Stimulated activated CD4-positive, alpha-beta T cell treated with anti-CD3 and anti-CD28 coated beads, Interleukin-1b, Interleukin-23, amount 100 ng/mL, for 24 hours (primary cell): Measurements from ENCODE around the gene ANK3.

Experiments used
- DNase-seq, 4 experiments: peaks; one replicate each; pipeline ENCODE4 v3.0.0-alpha.2; 2020; ENCODE audit warnings: low read depth in 4 of 4, low spot score in 1 of 4

Gene ANK3

DNA sequence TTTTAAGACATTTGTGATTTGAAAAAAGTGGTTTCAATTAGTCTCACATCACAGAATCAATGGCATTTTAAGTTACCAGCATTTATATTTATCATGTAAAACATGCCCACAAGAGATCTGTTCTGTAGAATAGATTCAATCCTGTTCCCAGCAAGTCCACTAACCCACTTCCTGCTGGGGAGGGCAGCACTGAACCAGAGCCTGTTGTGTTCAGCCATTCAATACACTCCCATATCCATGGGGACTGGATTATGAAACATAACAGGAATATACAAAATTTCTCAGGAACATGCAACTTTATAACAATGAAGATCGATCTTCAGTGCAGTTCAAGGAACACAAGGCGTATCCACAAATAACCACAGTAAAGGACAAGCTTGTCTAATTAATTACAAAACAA is 24.4 kb upstream of the ANK3 start:
- no peak for DNase-seq

DNA sequence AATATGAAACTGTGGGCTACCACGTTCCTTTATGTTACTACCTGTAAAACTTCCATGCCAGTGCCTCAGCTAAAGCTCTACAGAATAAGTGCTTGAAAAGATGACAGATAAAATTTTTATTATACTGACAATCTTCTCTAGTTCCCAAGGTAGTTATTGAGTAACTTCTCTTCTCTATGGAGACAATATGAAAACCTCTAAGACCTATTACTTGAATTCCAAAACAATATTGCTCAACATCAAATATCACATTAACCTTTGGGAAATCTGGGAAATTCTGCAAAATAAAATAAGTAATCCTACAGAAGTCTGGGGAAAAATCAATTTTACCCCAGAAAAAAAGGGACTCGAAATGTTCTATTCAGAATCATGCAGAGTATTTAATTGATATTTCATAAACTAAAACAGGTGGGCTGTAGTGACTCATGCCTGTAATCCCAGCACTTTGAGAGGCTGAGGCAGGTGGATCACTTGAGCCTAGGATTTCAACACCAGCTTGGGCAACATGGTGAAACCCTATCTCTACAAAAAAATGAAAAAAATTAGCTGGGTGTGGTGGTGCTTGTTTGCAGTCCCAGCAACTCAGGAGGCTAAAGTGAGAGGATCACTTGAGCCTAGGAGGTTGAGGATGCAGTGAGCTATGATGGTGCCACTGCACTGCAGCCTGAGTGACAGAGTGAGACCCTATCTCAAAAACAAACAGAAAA is 23.8 kb upstream of the ANK3 start:
- DNase-seq, result no peak

DNA sequence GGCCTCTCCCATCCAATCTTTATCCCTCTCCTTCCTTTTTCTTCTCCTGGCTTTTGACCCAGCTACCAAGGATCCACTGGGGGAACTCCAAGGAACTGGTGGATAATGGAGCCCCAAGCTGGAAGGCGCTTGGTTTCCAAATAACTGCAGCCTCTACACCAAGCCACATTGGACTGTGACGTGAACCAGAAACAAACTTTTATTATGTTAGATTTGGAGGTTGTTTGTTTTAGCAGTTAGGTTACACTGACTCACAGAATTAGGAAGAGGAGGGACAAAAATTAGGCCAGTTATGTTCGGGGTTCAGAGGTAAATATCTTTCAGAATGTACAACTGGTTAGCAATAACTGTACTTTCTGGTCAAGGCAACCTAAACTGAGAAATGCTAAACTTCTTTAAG is 21.3 kb upstream of the ANK3 start:
- DNase-seq, result no peak

DNA sequence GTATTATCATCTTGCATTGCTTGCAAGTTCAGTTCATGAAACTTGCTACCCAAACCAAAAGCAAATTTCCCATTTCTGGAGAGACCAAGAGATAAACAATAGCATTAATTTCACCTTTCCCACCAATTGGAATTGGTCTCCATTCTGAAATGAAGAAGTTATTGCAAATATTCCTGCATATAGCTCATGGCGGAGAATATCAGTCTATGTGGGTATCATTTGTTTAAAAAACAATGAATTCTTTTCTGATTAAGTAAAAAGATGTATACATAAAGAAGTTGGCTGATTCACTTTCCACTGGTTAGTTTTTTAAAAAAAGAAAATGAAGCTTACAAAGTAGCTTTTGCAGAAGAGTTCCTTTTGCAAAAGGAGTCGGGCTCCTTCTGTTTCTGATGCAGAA is 19.5 kb upstream of the ANK3 start:
- DNase-seq, result no peak

DNA sequence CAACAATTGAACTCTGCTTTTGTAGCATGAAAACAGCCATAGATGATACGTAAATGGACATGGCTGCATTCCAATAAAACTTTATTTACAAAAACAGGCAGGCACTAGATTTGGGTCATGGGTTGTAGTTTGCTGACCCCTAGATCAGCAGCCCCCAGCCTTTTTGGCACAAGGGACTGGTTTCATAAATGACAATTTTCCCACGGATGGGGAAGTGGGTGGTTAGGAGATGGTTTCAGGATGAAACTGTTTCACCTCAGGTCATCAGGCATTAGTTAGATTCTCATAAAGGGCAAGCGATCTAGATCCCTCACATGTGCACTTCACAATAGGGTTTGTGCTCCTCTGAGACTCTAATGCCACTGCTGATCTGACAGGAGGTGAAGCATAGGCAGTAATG is 16.5 kb upstream of the ANK3 start:
- no peak for DNase-seq

DNA sequence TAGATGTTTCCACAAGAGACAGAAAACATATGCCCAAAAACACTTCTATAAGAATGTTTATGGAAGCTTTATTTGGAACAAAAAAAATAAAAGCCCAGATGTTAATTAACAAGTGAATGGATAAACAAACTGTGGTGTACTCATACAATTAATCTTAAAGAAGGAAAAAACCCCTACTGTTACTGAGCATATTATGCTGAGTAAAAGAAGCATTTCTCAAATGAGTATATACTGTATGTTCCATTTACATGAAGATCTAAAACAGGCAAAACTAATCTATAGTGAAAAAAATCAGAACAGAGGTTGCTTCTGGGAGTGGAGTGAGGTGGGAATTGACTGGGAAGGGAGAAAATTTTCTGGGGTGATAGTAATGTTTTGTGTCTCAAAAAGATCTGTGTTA is 15.5 kb upstream of the ANK3 start:
- no peak for DNase-seq

DNA sequence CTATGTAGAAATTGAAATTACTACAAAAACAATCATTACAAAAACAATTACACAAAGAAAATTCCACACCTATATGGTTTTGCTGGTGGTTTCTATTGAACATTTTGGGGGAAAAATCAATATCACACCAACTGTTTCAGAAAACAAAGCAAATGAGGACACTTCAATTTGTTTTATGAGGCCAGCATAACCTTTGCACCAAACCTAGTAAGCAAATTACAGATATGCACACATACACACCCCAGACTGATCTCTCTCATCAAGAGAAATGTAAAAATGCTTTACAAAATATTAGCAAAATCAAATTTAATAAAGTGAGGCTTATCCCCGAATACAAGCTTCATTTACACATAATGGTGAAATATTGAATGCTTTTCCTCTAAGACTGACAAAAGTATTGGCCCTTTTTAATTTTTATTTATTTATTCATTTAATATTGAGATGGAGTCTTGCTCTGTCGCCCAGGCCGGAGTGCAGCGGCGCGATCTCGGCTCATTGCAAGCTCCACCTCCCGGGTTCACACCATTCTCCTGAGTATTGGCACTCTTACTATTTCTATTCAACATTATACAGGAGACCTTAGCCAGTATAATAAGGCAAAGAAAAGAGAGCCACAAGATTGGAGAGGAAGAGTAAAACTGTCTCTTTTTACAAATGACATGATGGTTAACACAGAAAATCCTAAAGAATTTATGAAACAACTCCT is 13.6 kb upstream of the ANK3 start:
- no peak for DNase-seq

DNA sequence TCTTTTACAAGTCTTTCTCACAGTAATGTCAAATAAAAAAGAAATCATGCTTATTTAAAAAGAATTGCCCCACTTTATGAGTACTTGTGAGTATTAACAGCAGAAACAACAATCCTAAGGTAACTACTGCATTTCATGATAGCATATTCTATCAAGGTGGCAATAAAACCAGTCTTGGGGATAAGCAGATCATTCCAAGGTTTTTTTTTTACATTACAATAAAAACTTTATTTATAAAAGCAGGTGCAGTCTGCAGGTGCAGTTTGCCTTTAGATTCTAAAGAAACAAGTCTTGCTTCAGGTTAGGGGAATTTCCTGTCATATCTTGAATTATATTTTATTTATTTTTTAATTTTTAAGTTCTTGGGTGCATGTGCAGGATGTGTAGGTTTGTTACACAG is 10.7 kb upstream of the ANK3 start:
- no peak for DNase-seq

DNA sequence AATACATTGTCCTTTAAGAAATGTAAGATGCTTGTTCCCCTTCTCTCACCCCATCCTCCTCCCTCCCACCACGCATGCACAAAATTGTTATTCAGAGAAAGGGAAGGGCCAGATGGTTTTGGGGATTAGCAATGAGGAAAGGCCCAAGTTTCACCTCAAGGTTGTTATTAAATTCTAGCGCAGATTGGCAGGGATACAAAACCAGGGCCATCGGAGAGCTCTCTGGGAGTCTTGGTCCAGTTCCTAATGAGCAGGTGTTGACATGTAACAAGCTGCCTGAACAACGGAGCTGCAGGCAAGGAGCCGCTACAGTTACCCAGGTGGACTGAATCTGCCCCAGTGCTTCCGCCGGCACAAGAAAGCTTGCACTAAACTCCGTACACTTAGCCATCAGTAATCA is 9.7 kb upstream of the ANK3 start:
- DNase-seq, result no peak

DNA sequence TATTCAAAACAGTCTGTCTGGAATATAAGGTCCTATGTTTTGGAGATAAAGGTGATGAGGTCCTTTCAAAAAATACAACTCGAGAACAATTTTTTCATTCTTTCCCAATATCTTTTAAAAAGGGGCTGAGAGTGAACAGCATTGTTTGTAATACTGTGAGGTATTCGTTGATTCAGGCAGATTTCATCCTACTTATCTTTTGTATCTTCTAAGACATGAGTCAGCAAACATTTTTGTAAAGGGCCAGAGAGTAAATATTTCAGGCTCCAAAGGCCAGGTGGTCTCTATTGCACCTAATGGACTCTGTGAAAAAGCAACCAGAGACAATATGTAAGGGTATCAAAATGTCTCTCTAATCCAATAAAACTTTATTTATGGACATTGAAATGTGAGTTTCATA is 8.1 kb upstream of the ANK3 start:
- DNase-seq, result no peak

DNA sequence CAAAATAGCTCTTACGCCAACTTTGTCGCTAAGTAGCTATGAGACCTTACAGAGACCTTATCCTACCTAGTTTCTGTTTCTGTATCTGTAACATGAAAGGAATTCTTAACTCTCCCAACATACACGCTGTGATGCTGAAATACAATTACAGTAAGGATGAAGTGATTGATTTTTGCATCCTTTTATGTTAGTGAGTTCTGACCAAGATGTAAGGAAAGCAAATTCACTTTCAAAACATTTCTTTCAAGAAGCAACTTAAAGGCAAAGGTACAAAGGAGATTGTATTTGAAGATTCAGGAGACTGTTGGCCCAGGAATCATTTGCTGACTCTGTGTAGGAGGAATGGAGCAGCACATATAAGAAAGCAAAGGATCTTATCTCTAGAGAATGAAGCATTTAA is 7.1 kb upstream of the ANK3 start:
- DNase-seq, result no peak

DNA sequence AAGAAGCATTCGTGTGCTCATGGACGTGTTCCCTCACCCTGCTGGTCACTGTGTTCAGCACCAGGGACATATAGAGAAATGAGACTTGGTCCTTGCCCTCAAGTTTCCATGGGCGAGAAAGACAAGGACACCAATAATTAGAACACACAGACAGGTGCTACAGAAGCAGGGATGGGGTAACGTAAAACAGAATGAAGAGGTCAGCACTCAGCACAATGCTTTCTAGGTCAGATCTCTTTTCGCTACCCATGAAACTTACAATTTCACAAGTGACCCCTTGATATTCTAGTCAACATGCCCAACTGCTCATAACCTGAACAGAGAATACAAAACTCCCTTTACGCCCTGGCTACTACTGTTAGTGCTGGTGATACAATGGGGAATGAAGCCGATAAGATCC is 6.0 kb upstream of the ANK3 start:
- no peak for DNase-seq

DNA sequence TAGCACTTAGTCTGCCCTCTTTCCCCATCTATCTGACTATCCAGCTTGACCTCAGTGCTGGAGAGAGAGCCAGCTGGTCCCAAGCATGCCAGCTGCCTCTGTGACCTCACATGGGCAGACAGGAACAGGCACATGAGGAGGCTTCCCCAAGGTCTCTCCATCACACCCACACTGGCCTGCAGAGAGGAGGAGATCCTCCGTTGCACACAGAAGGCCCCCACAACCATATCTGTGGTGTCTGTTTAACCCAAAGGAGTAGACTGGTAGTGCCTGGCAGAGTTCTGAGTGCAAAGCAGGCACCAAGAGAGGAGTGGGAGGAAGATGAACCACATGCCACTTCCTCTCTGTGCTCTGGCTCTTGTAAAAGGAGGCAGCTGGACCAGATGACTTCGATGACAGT is 4.8 kb upstream of the ANK3 start:
- no peak for DNase-seq

DNA sequence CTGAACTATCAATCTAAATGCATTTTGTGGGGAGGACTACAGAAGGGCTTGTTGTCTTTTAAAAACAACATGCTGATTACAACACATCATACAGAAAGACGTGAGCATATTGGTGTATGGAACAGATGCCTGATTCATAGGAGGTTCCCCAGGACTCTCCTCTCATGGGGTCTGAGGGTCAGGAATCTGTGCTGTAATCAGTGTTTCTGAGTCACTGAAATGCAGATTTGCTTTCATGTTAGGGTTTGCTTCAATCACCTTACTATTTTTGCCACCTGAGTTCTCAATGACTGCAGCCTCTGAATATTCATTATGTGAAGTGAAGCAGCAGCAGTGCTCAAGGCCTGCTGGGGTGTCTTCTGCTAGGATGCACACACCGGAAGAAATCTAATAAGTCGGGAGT is 550 bp upstream of the ANK3 start:
- no peak for DNase-seq

DNA sequence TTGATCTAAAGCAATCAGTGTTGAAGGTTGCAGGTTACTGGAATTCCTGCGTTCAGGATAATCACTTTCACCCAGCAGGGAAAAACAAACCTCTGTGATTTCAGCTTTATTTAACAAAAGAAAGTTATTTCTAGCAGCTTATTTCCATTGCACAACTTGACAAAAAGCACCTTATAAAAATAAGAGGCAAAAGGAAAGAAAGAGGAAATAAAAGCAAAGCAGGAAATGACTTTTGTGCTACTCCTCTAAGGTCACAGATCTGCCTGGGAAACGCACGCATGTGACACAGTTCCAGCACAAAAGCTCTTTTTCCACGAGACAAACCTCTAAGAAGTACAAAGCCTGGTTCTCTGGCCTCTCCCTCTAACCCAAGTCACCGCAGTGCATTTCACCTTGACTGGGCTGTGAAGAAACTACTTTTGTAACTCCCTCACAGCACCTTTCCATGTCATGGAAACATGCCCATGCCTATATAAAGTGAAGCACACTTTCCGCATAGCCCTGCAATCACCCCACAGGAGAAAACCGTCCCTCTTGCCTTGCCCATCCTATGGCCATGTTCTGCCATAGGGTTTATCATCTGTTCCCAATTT is 870 bp downstream of the ANK3 start:
- no peak for DNase-seq

DNA sequence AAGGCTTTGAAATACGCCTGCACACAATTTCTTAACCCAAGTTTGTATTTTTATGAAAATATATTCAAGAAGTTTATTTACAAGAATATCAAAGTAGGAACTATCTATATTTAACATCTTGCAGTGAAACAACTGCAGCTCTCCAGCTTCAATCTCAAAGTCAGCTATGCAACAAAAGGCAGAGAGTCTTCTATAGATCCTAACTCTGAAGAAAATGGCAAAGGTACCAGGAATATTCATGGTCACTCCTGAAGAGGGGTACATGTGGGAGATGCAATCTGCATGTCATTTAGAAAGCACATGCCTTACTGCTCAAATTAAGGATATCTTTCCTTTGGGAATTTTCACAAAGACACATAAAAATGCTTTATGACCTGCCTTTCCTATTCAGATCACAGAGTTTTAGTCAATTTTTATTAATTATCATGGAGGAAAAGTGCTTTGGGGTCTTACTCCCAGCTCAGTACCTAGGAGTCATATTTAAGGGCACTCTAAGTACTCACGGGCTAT is 1.5 kb downstream of the ANK3 start:
- DNase-seq, result no peak

DNA sequence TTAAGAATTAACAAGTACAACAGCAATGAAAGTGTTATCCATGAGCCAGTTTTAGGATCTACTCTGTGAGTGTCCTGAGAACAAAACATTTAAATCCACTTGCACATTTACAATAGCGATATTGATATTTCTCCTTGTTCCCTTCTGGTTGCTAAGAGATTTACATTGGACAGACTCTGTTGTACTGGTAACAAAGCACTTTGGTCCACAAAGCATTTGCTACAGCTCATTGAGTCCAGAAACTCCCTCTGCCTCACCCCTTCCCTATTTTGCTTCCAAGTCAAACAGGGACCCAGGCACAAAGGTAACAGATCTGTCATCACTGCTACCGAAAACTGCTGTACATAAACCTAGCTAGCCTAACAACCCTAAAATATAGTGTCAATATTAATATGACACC is 2.1 kb downstream of the ANK3 start:
- no peak for DNase-seq

DNA sequence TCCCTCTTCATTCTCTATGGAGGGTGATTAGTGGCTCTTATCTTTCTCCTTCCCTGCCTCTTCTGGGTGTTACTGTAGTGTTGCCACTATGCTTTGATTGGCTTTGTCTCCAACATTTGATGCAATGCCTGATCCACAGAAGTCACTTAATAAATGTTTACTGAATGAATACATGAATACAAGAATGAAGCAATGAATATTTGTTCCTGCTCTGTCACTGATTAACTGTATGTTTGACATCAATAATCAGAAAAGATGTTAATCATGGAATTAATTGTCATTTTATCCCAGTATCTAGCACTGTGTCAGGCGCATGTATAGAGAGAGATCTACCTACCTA is 4.3 kb downstream of the ANK3 start:
- no peak for DNase-seq

DNA sequence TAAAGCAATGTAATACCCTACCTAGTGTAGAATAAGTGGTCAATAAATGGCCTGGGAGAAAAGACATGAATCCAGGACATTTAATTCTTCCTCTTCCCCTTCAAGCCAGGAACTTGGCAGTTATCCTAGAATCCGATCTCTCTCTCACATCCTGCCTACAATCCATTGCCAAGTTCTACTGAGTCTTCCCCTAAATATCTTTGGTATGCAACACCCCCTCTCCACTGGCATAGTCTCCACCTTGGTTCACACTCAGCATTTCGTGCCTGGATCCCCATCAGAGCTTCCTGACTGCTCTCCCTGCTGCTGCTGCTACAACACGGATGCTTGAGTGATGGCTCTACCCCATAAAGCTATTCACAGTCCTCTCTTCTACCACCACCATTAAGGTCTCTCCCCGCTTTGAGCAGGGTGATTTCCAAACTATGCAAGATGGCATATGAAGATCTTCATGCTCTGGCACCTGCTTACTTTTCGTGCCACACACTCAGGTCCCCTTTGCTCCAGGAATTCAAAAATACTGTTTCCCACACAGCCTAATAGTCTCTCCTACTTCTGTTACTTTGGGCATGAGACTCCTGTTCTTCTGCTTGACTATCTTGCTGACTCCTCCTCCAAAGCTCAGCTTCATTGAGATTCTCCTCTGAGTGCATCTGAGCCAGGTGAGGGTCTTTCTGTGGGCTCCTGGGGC is 4.8 kb downstream of the ANK3 start:
- no peak for DNase-seq

DNA sequence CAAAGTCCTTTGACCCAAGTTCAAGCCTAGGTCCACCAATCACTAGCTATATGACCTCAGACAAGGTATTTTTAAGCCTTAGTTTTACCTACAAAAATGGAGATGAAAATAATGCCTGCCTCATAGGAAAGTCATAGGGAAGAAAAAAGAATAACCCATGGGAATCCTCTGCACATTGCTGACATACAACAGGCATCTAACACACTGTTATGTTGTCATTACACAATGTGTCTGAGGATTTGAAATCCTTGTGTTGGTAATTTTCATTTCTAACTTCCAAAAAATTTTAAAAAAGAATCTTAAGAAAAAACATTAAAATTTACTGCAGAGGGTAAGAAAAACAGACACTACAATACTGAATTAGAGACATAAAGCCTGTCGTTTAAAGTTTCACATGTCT is 5.7 kb downstream of the ANK3 start:
- DNase-seq, result no peak

DNA sequence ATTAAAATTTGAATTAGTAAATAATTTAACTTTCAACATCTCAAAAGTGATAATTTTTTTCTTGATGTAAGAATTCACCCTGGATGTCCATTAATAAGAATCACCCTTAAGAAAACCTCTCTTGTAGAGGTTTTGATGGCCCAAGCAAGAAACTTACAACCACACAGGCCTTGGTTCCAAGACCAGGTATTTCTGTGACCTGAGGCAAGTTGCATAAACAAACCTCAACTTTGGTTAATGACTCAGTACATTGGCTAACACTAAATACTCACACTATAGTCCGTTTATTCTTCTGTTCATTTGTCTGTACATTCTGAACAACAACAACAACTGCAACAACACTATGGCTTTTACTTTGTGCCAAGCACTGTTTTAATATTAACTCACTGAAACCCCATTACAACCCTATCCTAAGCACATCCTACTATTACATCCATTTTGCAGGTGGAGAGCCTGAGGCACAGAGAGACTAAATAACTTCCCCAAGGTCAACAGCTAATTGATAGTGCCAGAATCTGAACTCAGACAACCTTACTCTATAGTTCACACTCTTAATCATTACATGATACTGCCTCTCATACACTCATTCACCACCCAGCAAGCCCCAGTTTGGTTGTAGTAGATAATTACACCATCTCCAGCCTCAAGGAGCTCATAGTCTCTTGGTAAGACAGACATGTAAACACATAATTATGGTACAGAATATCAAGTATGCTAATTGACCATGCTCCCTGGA is 6.6 kb downstream of the ANK3 start:
- no peak for DNase-seq
